GM12865 (cell line): ENCODE data around the gene NEIL1.

Experiments used
- DNase-seq: peaks from one replicate; pipeline ENCODE4 v3.0.0; 2010; ENCODE audit warnings: low read depth
- H3K4me3 ChIP-seq: 2 replicates; pipeline ENCODE4 v1.5.1; 2011; ENCODE audit warnings: mild to moderate bottlenecking, low read depth, low read length, control low read depth
- CTCF ChIP-seq: IDR thresholded peaks from 2 replicates; pipeline ENCODE4 v1.5.1; 2011; ENCODE audit warnings: low read length, control low read depth, low read depth, inconsistent platforms; ENCODE audit not compliant: insufficient read depth; ENCODE audit errors: missing control alignments

NEIL1 gene

GRCh38 chr15:75354454-75354853 is 7.6 kb downstream of the NEIL1 start:
- TF ChIP-seq CTCF: no peak
- no peak for DNase-seq
- H3K4me3 ChIP-seq: no peak overlapping the region

- DNase-seq: no peak
- H3K4me3 ChIP-seq: no peak overlapping the region
- no peak for TF ChIP-seq CTCF
Measured at GRCh38 chr15:75355369-75355768, 8.5 kb downstream of the NEIL1 start.

GRCh38 chr15:75356006-75356405 is 9.2 kb downstream of the NEIL1 start:
- no peak for TF ChIP-seq CTCF
- DNase-seq: no peak
- no peak overlapping the region for H3K4me3 ChIP-seq

GRCh38 chr15:75356517-75356916 is 9.7 kb downstream of the NEIL1 start:
- no peak for TF ChIP-seq CTCF
- no peak overlapping the region for H3K4me3 ChIP-seq
- DNase-seq: no peak

- no peak for TF ChIP-seq CTCF
- DNase-seq: no peak
- no peak overlapping the region for H3K4me3 ChIP-seq
Measured at GRCh38 chr15:75357976-75358673, 11.3 kb downstream of the NEIL1 start.

- H3K4me3 ChIP-seq: no peak overlapping the region
- no peak for DNase-seq
- no peak for TF ChIP-seq CTCF
Measured at GRCh38 chr15:75358771-75359536, 12.1 kb downstream of the NEIL1 start.
